GM12864 (cell line): ENCODE results near the gene CCDC175.

Experiments used
- DNase-seq: peaks from one replicate; pipeline ENCODE4 v3.0.0-alpha.2; 2011; ENCODE audit warnings: low read depth
- H3K4me3 ChIP-seq: 2 replicates; pipeline ENCODE4 v1.5.1; 2011; ENCODE audit warnings: mild to moderate bottlenecking, low read depth, low read length, control low read depth
- CTCF ChIP-seq: IDR thresholded peaks from 2 replicates; pipeline ENCODE4 v1.5.1; 2011; ENCODE audit warnings: low read depth, mild to moderate bottlenecking, moderate library complexity, low read length, control low read depth, inconsistent platforms; ENCODE audit errors: missing control alignments

The CCDC175 gene

GRCh38 chr14:59483819-59484638, 92.6 kb downstream of the CCDC175 start, which contains the start of the genes JKAMP and L3HYPDH:
Gene JKAMP (plus strand): TSS chr14:59484517. CDS start chr14:59484590, 73 bp downstream.
Gene L3HYPDH (minus strand): TSS chr14:59484408. CDS start chr14:59484316, 92 bp downstream.
- DNase-seq: peak; percentile 80
- peak within 1 kb of the TSS; percentile 98 for H3K4me3 ChIP-seq
- peak; percentile 51 for TF ChIP-seq CTCF

GRCh38 chr14:59483363-59483762, 93.2 kb downstream of the CCDC175 start:
- TF ChIP-seq CTCF: no peak
- no peak for DNase-seq
- peak overlapping the region; percentile 98 for H3K4me3 ChIP-seq

- DNase-seq: no peak
- peak overlapping the region; percentile 98 for H3K4me3 ChIP-seq
Measured at GRCh38 chr14:59482541-59483331, 93.9 kb downstream of the CCDC175 start.

GRCh38 chr14:59481871-59482540, 94.6 kb downstream of the CCDC175 start:
- DNase-seq: no peak
- H3K4me3 ChIP-seq: peak overlapping the region; percentile 98; the same call in 1 of the 2 replicates
- TF ChIP-seq CTCF: no peak

More at GRCh38 chr14:59482541-59483331, 93.9 kb downstream of the CCDC175 start:
- TF ChIP-seq CTCF: no peak

- TF ChIP-seq CTCF: no peak
- no peak for DNase-seq
- no peak overlapping the region for H3K4me3 ChIP-seq
Measured at GRCh38 chr14:59481407-59481806, 95.2 kb downstream of the CCDC175 start.

GRCh38 chr14:59480166-59480565, 96.4 kb downstream of the CCDC175 start:
- no peak for TF ChIP-seq CTCF
- no peak overlapping the region for H3K4me3 ChIP-seq
- no peak for DNase-seq
